Activated CD8-positive, alpha-beta T cell treated with anti-CD3 and anti-CD28 coated beads for 36 hours (primary cell): Measurements from ENCODE around the gene EDC4. TPM values are rescaled to one million over a fixed set of nuclear protein-coding genes. Genes with fewer than 3 reads are reported as not detected.
A peak's percentile ranks its signal among the peaks of the same experiment; 100 is the strongest.

Source experiments
- ATAC-seq: fragments of 200-7000 bp; cut with Tn5 transposase; one replicate; pipeline ENCODE4 v1.10.0; 2021; ENCODE audit warnings: mild to moderate bottlenecking, moderate library complexity
- CTCF ChIA-PET: fragments of 350-600 bp; sonication (Branson Sonifier 250); formaldehyde crosslinking; loops from one replicate; lab custom pipeline; 2021; ENCODE audit warnings: antibody characterized with exemption; lab: Charles Lee
- POLR2A ChIA-PET: fragments of 350-600 bp; sonication (Branson Sonifier 250); formaldehyde crosslinking; loops from one replicate; lab custom pipeline; 2021; ENCODE audit warnings: antibody characterized with exemption; lab: Charles Lee
- DNase-seq: peaks from one replicate; pipeline ENCODE4 v3.0.0-alpha.2; 2020
- H3K27ac Mint-ChIP-seq: one replicate; pipeline ENCODE4 v1.8.0; 2021; ENCODE audit warnings: mild to moderate bottlenecking, mixed read lengths
- H3K27me3 Mint-ChIP-seq: one replicate; pipeline ENCODE4 v1.8.0; 2021; ENCODE audit warnings: mixed read lengths
- H3K36me3 Mint-ChIP-seq: one replicate; pipeline ENCODE4 v1.8.0; 2021; ENCODE audit warnings: low read depth, mixed read lengths
- H3K4me1 Mint-ChIP-seq: one replicate; pipeline ENCODE4 v1.8.0; 2021; ENCODE audit warnings: low read depth, mixed read lengths
- H3K4me3 Mint-ChIP-seq: one replicate; pipeline ENCODE4 v1.8.0; 2021; ENCODE audit warnings: mild to moderate bottlenecking, moderate library complexity, mixed read lengths
- H3K9me3 Mint-ChIP-seq: one replicate; pipeline ENCODE4 v1.8.0; 2021; ENCODE audit warnings: mixed read lengths
- intact Hi-C: fragments of 100-400 bp; cut with micrococcal nuclease; formaldehyde crosslinking; loops from one replicate; pipeline ENCODE4 v1.10.0; 2022
- total RNA-seq, 2 experiments: library from RNA; stranded (reverse); gene quantifications; one replicate each; pipeline ENCODE4 v1.2.3, GENCODE V29; 2021
- TF ChIP-seq, protein P1 (sequence below): fragments of 200-600 bp; IDR thresholded peaks from one replicate; pipeline ENCODE4 v1.8.0; 2022; ENCODE audit warnings: antibody characterized with exemption, mild to moderate bottlenecking

The EDC4 gene
- total RNA-seq, 2 experiments from 2014 or later, result 78.7 to 90.9 TPM

- H3K4me3 Mint-ChIP-seq, result peak overlapping the region; percentile 97
- H3K9me3 Mint-ChIP-seq, result no peaks in the 10 kb centered on the region
- no peaks in the 10 kb centered on the region for H3K27me3 Mint-ChIP-seq
- POLR2A ChIA-PET, result interaction anchor here (0.6 to 1.1 kb wide), 2 partner anchors 71 to 77 kb away, joined by 3 read pairs; no protein-coding TSS in a partner anchor
- CTCF ChIA-PET, result interaction anchor here (1.0 to 2.5 kb wide), 4 partner anchors 9 to 35 kb away, joined by 3 to 8 read pairs (median 4); partner anchors contain the start of genes RANBP10 and TSNAXIP1
- H3K36me3 Mint-ChIP-seq, result peaks cover 18% of the 10 kb centered on the region
- intact Hi-C loops, result loop anchor here (5.0 kb wide), 1 partner anchor 34 kb away; the partner anchor contains the start of genes RANBP10 and TSNAXIP1
- DNase-seq (no peak), ATAC-seq (no peak)
- TF ChIP-seq, protein P1, sequence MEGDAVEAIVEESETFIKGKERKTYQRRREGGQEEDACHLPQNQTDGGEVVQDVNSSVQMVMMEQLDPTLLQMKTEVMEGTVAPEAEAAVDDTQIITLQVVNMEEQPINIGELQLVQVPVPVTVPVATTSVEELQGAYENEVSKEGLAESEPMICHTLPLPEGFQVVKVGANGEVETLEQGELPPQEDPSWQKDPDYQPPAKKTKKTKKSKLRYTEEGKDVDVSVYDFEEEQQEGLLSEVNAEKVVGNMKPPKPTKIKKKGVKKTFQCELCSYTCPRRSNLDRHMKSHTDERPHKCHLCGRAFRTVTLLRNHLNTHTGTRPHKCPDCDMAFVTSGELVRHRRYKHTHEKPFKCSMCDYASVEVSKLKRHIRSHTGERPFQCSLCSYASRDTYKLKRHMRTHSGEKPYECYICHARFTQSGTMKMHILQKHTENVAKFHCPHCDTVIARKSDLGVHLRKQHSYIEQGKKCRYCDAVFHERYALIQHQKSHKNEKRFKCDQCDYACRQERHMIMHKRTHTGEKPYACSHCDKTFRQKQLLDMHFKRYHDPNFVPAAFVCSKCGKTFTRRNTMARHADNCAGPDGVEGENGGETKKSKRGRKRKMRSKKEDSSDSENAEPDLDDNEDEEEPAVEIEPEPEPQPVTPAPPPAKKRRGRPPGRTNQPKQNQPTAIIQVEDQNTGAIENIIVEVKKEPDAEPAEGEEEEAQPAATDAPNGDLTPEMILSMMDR, result no peak
- H3K4me1 Mint-ChIP-seq, result peaks cover 28% of the 10 kb centered on the region
- peak overlapping the region; percentile 96 for H3K27ac Mint-ChIP-seq
Measured at GRCh38 chr16:67841198-67841815, 31.5 kb upstream of the EDC4 start.

DNA sequence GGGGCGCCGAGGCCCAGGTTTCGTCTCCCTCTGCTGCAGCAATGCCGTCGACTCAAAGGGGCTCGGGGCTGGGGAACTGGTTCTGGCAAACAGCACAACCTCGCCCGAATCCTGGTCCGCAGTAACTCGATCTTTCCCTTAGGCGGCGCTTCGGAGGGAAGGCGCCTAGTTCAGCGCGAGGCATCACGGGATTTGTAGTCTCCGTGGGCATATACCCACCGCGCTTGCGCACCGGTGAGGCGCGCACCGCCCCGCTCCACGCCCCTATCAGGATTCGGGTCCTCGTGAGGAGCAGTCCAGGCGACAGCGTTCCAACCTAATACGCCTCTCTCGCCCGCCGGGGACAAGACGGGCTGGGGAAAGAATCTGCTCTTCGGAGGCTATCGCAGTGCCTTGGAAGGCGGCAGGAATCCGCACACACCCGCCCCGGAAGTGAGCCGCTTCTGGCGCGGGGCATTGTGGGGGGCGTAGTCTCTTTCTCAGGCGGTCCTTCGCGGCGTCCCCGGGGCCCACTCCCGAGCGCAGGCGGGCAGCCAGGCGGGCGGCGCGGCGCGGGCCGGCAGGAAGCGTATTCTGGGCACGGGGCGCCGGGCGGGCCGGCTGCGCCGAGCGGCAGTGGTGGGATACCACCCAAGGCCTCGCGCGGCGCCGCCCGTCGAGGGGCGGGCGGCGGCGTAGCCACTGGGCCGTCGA, 30.9 kb upstream of the EDC4 start, which contains the start of gene THAP11:
Gene THAP11 (plus strand): TSS at position 505 of the 693 bp plus-strand sequence. CDS start 235 bp downstream, outside the sequence.
- ChIA-PET CTCF (interaction anchor here (1.0 to 2.5 kb wide), 4 partner anchors 9 to 36 kb away, joined by 3 to 8 read pairs (median 4); partner anchors contain the start of genes RANBP10 and TSNAXIP1), POLR2A (interaction anchor here (1.1 to 1.2 kb wide), 3 partner anchors 70 to 89 kb away, joined by 3 to 4 read pairs (median 3); no protein-coding TSS in a partner anchor)
- H3K27me3 Mint-ChIP-seq, result no peaks in the 10 kb centered on the region
- peak; percentile 68 for ATAC-seq
- peaks cover 18% of the 10 kb centered on the region for H3K36me3 Mint-ChIP-seq
- intact Hi-C loops, result loop anchor here (5.0 kb wide), 1 partner anchor 35 kb away; the partner anchor contains the start of genes RANBP10 and TSNAXIP1
- peak within 1 kb of the TSS; percentile 96 for H3K27ac Mint-ChIP-seq
- peak within 1 kb of the TSS; percentile 97 for H3K4me3 Mint-ChIP-seq
- H3K4me1 Mint-ChIP-seq, result peaks cover 28% of the 10 kb centered on the region
- TF ChIP-seq, protein P1, result peak; percentile 84
- no peaks in the 10 kb centered on the region for H3K9me3 Mint-ChIP-seq
- peak; percentile 96 for DNase-seq

DNA sequence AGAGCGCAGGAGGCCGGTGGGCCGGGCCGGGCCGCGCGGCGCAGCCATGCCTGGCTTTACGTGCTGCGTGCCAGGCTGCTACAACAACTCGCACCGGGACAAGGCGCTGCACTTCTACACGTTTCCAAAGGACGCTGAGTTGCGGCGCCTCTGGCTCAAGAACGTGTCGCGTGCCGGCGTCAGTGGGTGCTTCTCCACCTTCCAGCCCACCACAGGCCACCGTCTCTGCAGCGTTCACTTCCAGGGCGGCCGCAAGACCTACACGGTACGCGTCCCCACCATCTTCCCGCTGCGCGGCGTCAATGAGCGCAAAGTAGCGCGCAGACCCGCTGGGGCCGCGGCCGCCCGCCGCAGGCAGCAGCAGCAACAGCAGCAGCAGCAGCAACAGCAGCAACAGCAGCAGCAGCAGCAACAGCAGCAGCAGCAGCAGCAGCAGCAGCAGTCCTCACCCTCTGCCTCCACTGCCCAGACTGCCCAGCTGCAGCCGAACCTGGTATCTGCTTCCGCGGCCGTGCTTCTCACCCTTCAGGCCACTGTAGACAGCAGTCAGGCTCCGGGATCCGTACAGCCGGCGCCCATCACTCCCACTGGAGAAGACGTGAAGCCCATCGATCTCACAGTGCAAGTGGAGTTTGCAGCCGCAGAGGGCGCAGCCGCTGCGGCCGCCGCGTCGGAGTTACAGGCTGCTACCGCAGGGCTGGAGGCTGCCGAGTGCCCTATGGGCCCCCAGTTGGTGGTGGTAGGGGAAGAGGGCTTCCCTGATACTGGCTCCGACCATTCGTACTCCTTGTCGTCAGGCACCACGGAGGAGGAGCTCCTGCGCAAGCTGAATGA, 30.1 kb upstream of the EDC4 start:
- POLR2A ChIA-PET, result interaction anchor here (0.7 to 1.3 kb wide), 5 partner anchors 9 to 88 kb away, joined by 3 to 6 read pairs (median 4); partner anchors contain the start of genes RANBP10 and TSNAXIP1
- Mint-ChIP-seq H3K27me3 (no peaks in the 10 kb centered on the region), H3K9me3 (no peaks in the 10 kb centered on the region), H3K27ac (peak overlapping the region; percentile 95), H3K4me3 (peak overlapping the region; percentile 97), H3K4me1 (peaks cover 30% of the 10 kb centered on the region), H3K36me3 (peaks cover 18% of the 10 kb centered on the region)
- intact Hi-C loops, result loop anchor here (5.0 kb wide), 1 partner anchor 35 kb away; the partner anchor contains the start of genes RANBP10 and TSNAXIP1
- CTCF ChIA-PET, result interaction anchor here (1.4 to 4.1 kb wide), 4 partner anchors 13 to 99 kb away, joined by 4 to 30 read pairs (median 10); no protein-coding TSS in a partner anchor
- DNase-seq (peak; percentile 74), ATAC-seq (peak; percentile 10)
- TF ChIP-seq, protein P1, result no peak

- ATAC-seq (no peak), DNase-seq (no peak)
- TF ChIP-seq, protein P1, result no peak
- H3K36me3 Mint-ChIP-seq, result peaks cover 21% of the 10 kb centered on the region
- CTCF ChIA-PET, result interaction anchor here (1.4 to 4.1 kb wide), 4 partner anchors 13 to 98 kb away, joined by 4 to 30 read pairs (median 10); no protein-coding TSS in a partner anchor
- H3K27me3 Mint-ChIP-seq, result no peaks in the 10 kb centered on the region
- H3K4me1 Mint-ChIP-seq, result peaks cover 34% of the 10 kb centered on the region
- H3K27ac Mint-ChIP-seq, result peak overlapping the region; percentile 95
- no peaks in the 10 kb centered on the region for H3K9me3 Mint-ChIP-seq
- peak overlapping the region; percentile 97 for H3K4me3 Mint-ChIP-seq
- intact Hi-C loops, result loop anchor here (5.0 kb wide), 1 partner anchor 36 kb away; the partner anchor contains the start of genes RANBP10 and TSNAXIP1
- POLR2A ChIA-PET, result interaction anchor here (0.7 to 1.3 kb wide), 5 partner anchors 10 to 87 kb away, joined by 3 to 6 read pairs (median 4); partner anchors contain the start of genes RANBP10 and TSNAXIP1
Measured at GRCh38 chr16:67843343-67843765, 29.5 kb upstream of the EDC4 start.
